GM23248 (cell line): ENCODE measurements around the gene CNTN4.

ENCODE experiments used
- EZH2 ChIP-seq: fragments of 200-600 bp; sonication (generic); IDR thresholded peaks from 2 replicates; pipeline ENCODE4 v1.6.1; 2018; ENCODE audit warnings: antibody characterized with exemption, mild to moderate bottlenecking; ENCODE audit not compliant: insufficient read depth, poor library complexity, severe bottlenecking
- EZH2phosphoT487 ChIP-seq: fragments of 200-600 bp; sonication (generic); IDR thresholded peaks from 2 replicates; pipeline ENCODE4 v1.6.1; 2018; ENCODE audit warnings: antibody characterized with exemption, moderate library complexity, mild to moderate bottlenecking, low read depth; ENCODE audit not compliant: insufficient read depth

GRCh38 chr3:2071531-2071930 is 27.1 kb upstream of the CNTN4 start:
- TF ChIP-seq EZH2phosphoT487 (no peak), EZH2 (no peak)
